IMR-90 (cell line): ENCODE results near the gene S1PR5. TPM values are rescaled to one million over a fixed set of nuclear protein-coding genes. Genes with fewer than 3 reads are reported as not detected.

Experiments
- ATAC-seq: fragments of 200-7000 bp; cut with Tn5 transposase; 2 replicates; pipeline ENCODE4 v1.9.1; 2020; ENCODE audit warnings: low read depth, mild to moderate bottlenecking, moderate library complexity
- BruUV-seq: library from RNA; stranded (reverse); fragments of 400-500 nt; replicated peaks from 2 replicates; lab custom pipeline; 2021; lab: Mats Ljungman, UMichigan
- CTCF ChIA-PET: fragments of 300-600 bp; formaldehyde crosslinking; extraction: SDS; loops from one replicate; lab custom pipeline; 2021; ENCODE audit warnings: antibody characterized with exemption; lab: Yijun Ruan, JAX
- POLR2A ChIA-PET: fragments of 300-600 bp; sonication (Branson Sonifier 250); formaldehyde crosslinking; loops from one replicate; lab custom pipeline; 2022; ENCODE audit warnings: antibody characterized with exemption; ENCODE audit not compliant: unreplicated experiment; lab: Charles Lee
- DNase-seq: peaks from one replicate; pipeline ENCODE4 v3.0.0; 2013
- H2AFZ ChIP-seq: replicated peaks from 2 replicates; pipeline ENCODE3; 2013; ENCODE audit warnings: low read length, mild to moderate bottlenecking; ENCODE audit not compliant: poor library complexity
- H2AK5ac ChIP-seq: 2 replicates; pipeline ENCODE4 v1.6.1; 2013; ENCODE audit warnings: low read depth, low read length, inconsistent platforms
- H2AK9ac ChIP-seq: replicated peaks from 2 replicates; pipeline ENCODE3; 2013; ENCODE audit warnings: mild to moderate bottlenecking, low read depth, low read length, moderate library complexity; ENCODE audit not compliant: poor library complexity
- H2BK120ac ChIP-seq: 2 replicates; pipeline ENCODE4 v1.6.1; 2013; ENCODE audit warnings: low read depth, low read length, inconsistent platforms
- H2BK15ac ChIP-seq: 3 replicates; pipeline ENCODE4 v1.6.1; 2013; ENCODE audit warnings: low read depth, low read length, inconsistent platforms
- H2BK20ac ChIP-seq: 2 replicates; pipeline ENCODE4 v1.6.1; 2013; ENCODE audit warnings: low read depth, mild to moderate bottlenecking, inconsistent platforms, low read length, moderate library complexity
- H2BK5ac ChIP-seq: 2 replicates; pipeline ENCODE4 v1.6.1; 2013; ENCODE audit warnings: mild to moderate bottlenecking, low read depth, low read length, inconsistent platforms; ENCODE audit not compliant: poor library complexity, severe bottlenecking
- H3K14ac ChIP-seq: replicated peaks from 2 replicates; pipeline ENCODE4 v1.6.1; 2013; ENCODE audit warnings: low read depth, low read length, inconsistent platforms
- H3K18ac ChIP-seq: 2 replicates; pipeline ENCODE4 v1.6.1; 2013; ENCODE audit warnings: low read depth, low read length, control low read depth
- H3K23ac ChIP-seq: 2 replicates; pipeline ENCODE4 v1.6.1; 2013; ENCODE audit warnings: low read depth, low read length, inconsistent platforms
- H3K27ac ChIP-seq: 2 replicates; pipeline ENCODE4 v1.5.1; 2013; ENCODE audit warnings: mild to moderate bottlenecking, control low read depth, low read length; ENCODE audit not compliant: insufficient read depth
- H3K27me3 ChIP-seq: 2 replicates; pipeline ENCODE4 v1.6.1; 2013; ENCODE audit warnings: low read length; ENCODE audit not compliant: control insufficient read depth, insufficient read depth
- H3K36me3 ChIP-seq: 2 replicates; pipeline ENCODE4 v1.6.1; 2013; ENCODE audit warnings: low read length, mixed read lengths; ENCODE audit not compliant: control insufficient read depth, insufficient read depth
- H3K4ac ChIP-seq: 2 replicates; pipeline ENCODE4 v1.6.1; 2013; ENCODE audit warnings: low read depth, low read length, inconsistent platforms
- H3K4me1 ChIP-seq: 2 replicates; pipeline ENCODE4 v1.6.1; 2013; ENCODE audit warnings: low read length, mixed read lengths; ENCODE audit not compliant: control insufficient read depth, insufficient read depth
- H3K4me2 ChIP-seq: 2 replicates; pipeline ENCODE4 v1.6.1; 2013; ENCODE audit warnings: low read depth, mild to moderate bottlenecking, control low read depth, low read length, moderate library complexity
- H3K4me3 ChIP-seq: 2 replicates; pipeline ENCODE4 v1.5.1; 2013; ENCODE audit warnings: low read depth, mild to moderate bottlenecking, control low read depth, low read length, moderate library complexity; ENCODE audit not compliant: insufficient read depth
- H3K56ac ChIP-seq: 2 replicates; pipeline ENCODE4 v1.6.1; 2013; ENCODE audit warnings: low read length, inconsistent platforms; ENCODE audit not compliant: insufficient read depth; ENCODE audit errors: extremely low read depth
- H3K79me1 ChIP-seq, 2 experiments: 2 replicates each; pipeline ENCODE4 v1.6.1; 2013; ENCODE audit warnings: low read length in 2 of 2, inconsistent platforms in 1 of 2, low read depth in 1 of 2
- H3K9ac ChIP-seq: 2 replicates; pipeline ENCODE4 v1.6.1; 2013; ENCODE audit warnings: low read depth, low read length, control low read depth
- H3K9me1 ChIP-seq: 2 replicates; pipeline ENCODE4 v1.6.1; 2013; ENCODE audit warnings: low read length, inconsistent platforms; ENCODE audit not compliant: insufficient read depth
- H3K9me3 ChIP-seq: 2 replicates; pipeline ENCODE4 v1.6.1; 2013; ENCODE audit warnings: low read length; ENCODE audit not compliant: control insufficient read depth, insufficient read depth
- H4K20me1 ChIP-seq: 2 replicates; pipeline ENCODE4 v1.6.1; 2013; ENCODE audit warnings: low read length, inconsistent platforms; ENCODE audit not compliant: insufficient read depth
- H4K5ac ChIP-seq: 2 replicates; pipeline ENCODE4 v1.6.1; 2013; ENCODE audit warnings: mild to moderate bottlenecking, low read depth, low read length, control low read depth
- H4K8ac ChIP-seq, 2 experiments: 2 replicates each; pipeline ENCODE4 v1.6.1; 2013; ENCODE audit warnings: low read depth in 2 of 2, low read length in 2 of 2, control low read depth in 1 of 2, inconsistent platforms in 1 of 2
- H4K91ac ChIP-seq: 2 replicates; pipeline ENCODE4 v1.6.1; 2013; ENCODE audit warnings: low read depth, low read length, inconsistent platforms; ENCODE audit not compliant: insufficient read depth
- BHLHE40 ChIP-seq: fragments of 150-350 bp; IDR thresholded peaks from 2 replicates; pipeline ENCODE4 v1.6.1; 2016; ENCODE audit warnings: mild to moderate bottlenecking, low read depth, low read length
- CEBPB ChIP-seq: IDR thresholded peaks from 2 replicates; pipeline ENCODE4 v1.6.1; 2012; ENCODE audit warnings: low read depth, low read length, improper control_type of control experiment
- CHD1 ChIP-seq: IDR thresholded peaks from 2 replicates; pipeline ENCODE4 v1.6.1; 2012; ENCODE audit warnings: low read depth, low read length, improper control_type of control experiment
- FOS ChIP-seq: fragments of 150-350 bp; IDR thresholded peaks from 2 replicates; pipeline ENCODE4 v1.6.1; 2016; ENCODE audit warnings: low read depth, low read length
- MAFK ChIP-seq: IDR thresholded peaks from 2 replicates; pipeline ENCODE4 v1.6.1; 2012; ENCODE audit warnings: low read depth, low read length, improper control_type of control experiment
- MAZ ChIP-seq: IDR thresholded peaks from 2 replicates; pipeline ENCODE4 v1.6.1; 2012; ENCODE audit warnings: low read depth, mild to moderate bottlenecking, low read length, improper control_type of control experiment, moderate library complexity, borderline replicate concordance
- MXI1 ChIP-seq: IDR thresholded peaks from 2 replicates; pipeline ENCODE4 v1.6.1; 2012; ENCODE audit warnings: low read depth, mild to moderate bottlenecking, low read length, moderate library complexity, borderline replicate concordance
- NFE2L2 ChIP-seq: fragments of 150-350 bp; IDR thresholded peaks from 2 replicates; pipeline ENCODE4 v1.6.1; 2016; ENCODE audit warnings: low read depth, mild to moderate bottlenecking, low read length
- POLR2A ChIP-seq: IDR thresholded peaks from 2 replicates; pipeline ENCODE4 v1.6.1; 2012; ENCODE audit warnings: mild to moderate bottlenecking, low read depth, low read length
- RAD21 ChIP-seq: IDR thresholded peaks from 2 replicates; pipeline ENCODE4 v1.6.1; 2012; ENCODE audit warnings: low read length, improper control_type of control experiment
- RCOR1 ChIP-seq: IDR thresholded peaks from 2 replicates; pipeline ENCODE4 v1.6.1; 2012; ENCODE audit warnings: mild to moderate bottlenecking, low read length, improper control_type of control experiment; ENCODE audit not compliant: insufficient replicate concordance
- RFX5 ChIP-seq: IDR thresholded peaks from 2 replicates; pipeline ENCODE4 v1.8.0; 2012; ENCODE audit warnings: low read depth, mild to moderate bottlenecking, low read length, moderate library complexity
- SMC3 ChIP-seq: fragments of 150-350 bp; IDR thresholded peaks from 2 replicates; pipeline ENCODE4 v1.6.1; 2016; ENCODE audit warnings: low read depth, mild to moderate bottlenecking, antibody characterized with exemption, low read length, moderate library complexity
- WGBS, 2 experiments: methylation state at CpG; one replicate each; pipeline versions ENCODE4 v1.1.5 to v1.1.7; 2013; ENCODE audit warnings: missing lambda C conversion rate in 2 of 2; ENCODE audit not compliant: insufficient read length in 1 of 2; ENCODE audit errors: extremely low coverage in 2 of 2; 5-methylcytosine and 5-hydroxymethylcytosine counted together
- dilution Hi-C: fragments of 300-500 bp; cut with HindIII; formaldehyde crosslinking; loops from one replicate; pipeline ENCODE4 v1.14.3; 2018; ENCODE audit warnings: low sequenced_read_pairs; ENCODE audit not compliant: unreplicated experiment
- in situ Hi-C: fragments of 300-500 bp; cut with MboI; formaldehyde crosslinking; loops from 3 replicates; pipeline ENCODE4 v1.14.3; 2019; ENCODE audit warnings: low sequenced_read_pairs, inconsistent platforms, mixed read lengths
- intact Hi-C: fragments of 100-400 bp; cut with micrococcal nuclease; formaldehyde crosslinking; loops from 2 replicates; pipeline ENCODE4 v1.10.0; 2022
- polyA plus RNA-seq, 3 experiments: library from polyadenylated mRNA; depleted of rRNA; stranded (reverse); fragments of >200 nt; gene quantifications; 2 replicates each; pipeline ENCODE4 v1.2.3, GENCODE V29; 2012; ENCODE audit warnings: low replicate concordance in 1 of 3
- total RNA-seq: library from RNA; depleted of rRNA; stranded (reverse); fragments of >200 nt; gene quantifications from 2 replicates; pipeline ENCODE4 v1.2.3, GENCODE V29; 2012
- TF ChIP-seq, protein P1 (sequence below): conservative IDR thresholded peaks from 2 replicates; pipeline ENCODE4 v1.5.1; 2012; ENCODE audit warnings: mild to moderate bottlenecking, low read depth, low read length, improper control_type of control experiment
- TF ChIP-seq, protein P2 (sequence below): fragments of 150-350 bp; IDR thresholded peaks from 2 replicates; pipeline ENCODE4 v1.6.1; 2016; ENCODE audit warnings: low read depth, mild to moderate bottlenecking, low read length, moderate library complexity, borderline replicate concordance
- TF ChIP-seq, protein P3 (sequence below): fragments of 150-350 bp; IDR thresholded peaks from 2 replicates; pipeline ENCODE4 v1.6.1; 2017; ENCODE audit warnings: mild to moderate bottlenecking, antibody characterized with exemption, low read length, low read depth

S1PR5 gene
- total and polyA plus RNA-seq, 2 of the 4 experiments (the other 2 are of a cell fraction) = 0.36 to 0.55 TPM

DNA sequence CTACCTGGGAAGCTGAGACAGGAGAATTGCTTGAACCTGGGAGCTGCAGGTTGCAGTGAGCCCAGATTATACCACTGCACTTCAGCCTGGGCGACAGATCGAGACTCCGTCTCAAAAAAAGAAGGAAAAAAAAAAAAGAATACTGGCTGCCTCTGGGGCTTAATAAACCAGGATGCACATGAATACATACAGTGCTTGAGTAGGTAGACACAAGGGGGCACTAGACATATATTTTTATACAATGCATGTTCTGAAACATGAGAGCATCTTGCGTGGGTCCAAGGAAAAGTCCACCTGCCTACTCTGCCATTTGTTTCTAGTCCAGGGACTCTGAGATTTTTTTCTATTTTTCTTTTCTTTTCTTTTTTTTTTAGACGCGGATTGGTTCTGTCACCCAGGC is 45.3 kb downstream of the S1PR5 start:
- no peak overlapping the region for H4K5ac ChIP-seq
- no peak overlapping the region for H3K4me3 ChIP-seq
- H3K56ac ChIP-seq = no peak overlapping the region
- no peaks in the 10 kb centered on the region for H3K4me1 ChIP-seq
- DNase-seq = peak; percentile 47
- no peaks in the 10 kb centered on the region for H3K79me1 ChIP-seq
- H3K9me1 ChIP-seq = no peaks in the 10 kb centered on the region
- no peak overlapping the region for H3K14ac ChIP-seq
- no peak overlapping the region for H3K23ac ChIP-seq
- in situ Hi-C loops (no loop called here), intact Hi-C loops (no loop called here), dilution Hi-C loops (no loop called here)
- H4K91ac ChIP-seq = no peak overlapping the region
- H2BK120ac ChIP-seq = no peak overlapping the region
- H2BK5ac ChIP-seq = no peak overlapping the region
- no peaks in the 10 kb centered on the region for H3K27me3 ChIP-seq
- no peaks in the 10 kb centered on the region for H3K9me3 ChIP-seq
- H3K9ac ChIP-seq = no peak overlapping the region
- TF ChIP-seq MXI1 (no peak), RFX5 (no peak), CEBPB (no peak), CHD1 (no peak), MAFK (no peak), BHLHE40 (no peak), POLR2A (no peak), MAZ (no peak), RCOR1 (no peak), SMC3 (0 out of 2 replicates have a peak, but pooled peaks have one; percentile 12), FOS (no peak), NFE2L2 (no peak), RAD21 (peak; percentile 21; the same call in 1 of the 2 replicates)
- TF ChIP-seq, protein P1, sequence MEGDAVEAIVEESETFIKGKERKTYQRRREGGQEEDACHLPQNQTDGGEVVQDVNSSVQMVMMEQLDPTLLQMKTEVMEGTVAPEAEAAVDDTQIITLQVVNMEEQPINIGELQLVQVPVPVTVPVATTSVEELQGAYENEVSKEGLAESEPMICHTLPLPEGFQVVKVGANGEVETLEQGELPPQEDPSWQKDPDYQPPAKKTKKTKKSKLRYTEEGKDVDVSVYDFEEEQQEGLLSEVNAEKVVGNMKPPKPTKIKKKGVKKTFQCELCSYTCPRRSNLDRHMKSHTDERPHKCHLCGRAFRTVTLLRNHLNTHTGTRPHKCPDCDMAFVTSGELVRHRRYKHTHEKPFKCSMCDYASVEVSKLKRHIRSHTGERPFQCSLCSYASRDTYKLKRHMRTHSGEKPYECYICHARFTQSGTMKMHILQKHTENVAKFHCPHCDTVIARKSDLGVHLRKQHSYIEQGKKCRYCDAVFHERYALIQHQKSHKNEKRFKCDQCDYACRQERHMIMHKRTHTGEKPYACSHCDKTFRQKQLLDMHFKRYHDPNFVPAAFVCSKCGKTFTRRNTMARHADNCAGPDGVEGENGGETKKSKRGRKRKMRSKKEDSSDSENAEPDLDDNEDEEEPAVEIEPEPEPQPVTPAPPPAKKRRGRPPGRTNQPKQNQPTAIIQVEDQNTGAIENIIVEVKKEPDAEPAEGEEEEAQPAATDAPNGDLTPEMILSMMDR = peak; percentile 38
- TF ChIP-seq, protein P2, sequence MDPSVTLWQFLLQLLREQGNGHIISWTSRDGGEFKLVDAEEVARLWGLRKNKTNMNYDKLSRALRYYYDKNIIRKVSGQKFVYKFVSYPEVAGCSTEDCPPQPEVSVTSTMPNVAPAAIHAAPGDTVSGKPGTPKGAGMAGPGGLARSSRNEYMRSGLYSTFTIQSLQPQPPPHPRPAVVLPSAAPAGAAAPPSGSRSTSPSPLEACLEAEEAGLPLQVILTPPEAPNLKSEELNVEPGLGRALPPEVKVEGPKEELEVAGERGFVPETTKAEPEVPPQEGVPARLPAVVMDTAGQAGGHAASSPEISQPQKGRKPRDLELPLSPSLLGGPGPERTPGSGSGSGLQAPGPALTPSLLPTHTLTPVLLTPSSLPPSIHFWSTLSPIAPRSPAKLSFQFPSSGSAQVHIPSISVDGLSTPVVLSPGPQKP = no peak
- TF ChIP-seq, protein P3, sequence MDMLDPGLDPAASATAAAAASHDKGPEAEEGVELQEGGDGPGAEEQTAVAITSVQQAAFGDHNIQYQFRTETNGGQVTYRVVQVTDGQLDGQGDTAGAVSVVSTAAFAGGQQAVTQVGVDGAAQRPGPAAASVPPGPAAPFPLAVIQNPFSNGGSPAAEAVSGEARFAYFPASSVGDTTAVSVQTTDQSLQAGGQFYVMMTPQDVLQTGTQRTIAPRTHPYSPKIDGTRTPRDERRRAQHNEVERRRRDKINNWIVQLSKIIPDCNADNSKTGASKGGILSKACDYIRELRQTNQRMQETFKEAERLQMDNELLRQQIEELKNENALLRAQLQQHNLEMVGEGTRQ = no peak
- ChIA-PET CTCF (no interaction called here), POLR2A (no interaction called here)
- peak; percentile 77 for ATAC-seq
- no peak overlapping the region for H2AK9ac ChIP-seq
- H3K4ac ChIP-seq = no peak overlapping the region
- no peaks in the 10 kb centered on the region for H4K20me1 ChIP-seq
- H2BK20ac ChIP-seq = no peak overlapping the region
- H3K4me2 ChIP-seq = no peak overlapping the region
- H3K36me3 ChIP-seq = peaks cover 3% of the 10 kb centered on the region; the same call in 1 of the 2 replicates
- no peak overlapping the region for H2BK15ac ChIP-seq
- H2AK5ac ChIP-seq = no peak overlapping the region
- H3K27ac ChIP-seq = no peak overlapping the region
- no TSS peak for BruUV-seq
- H3K18ac ChIP-seq = no peak overlapping the region
- no peak overlapping the region for H4K8ac ChIP-seq
- no CpG with 5 or more reads among the region's 6 CpGs for WGBS, 2 experiments
- H2AFZ ChIP-seq = no peak overlapping the region
